Amniotic epithelial cell (primary cell): ENCODE data around the gene LONRF2.
"Not testable (repeated sequence)": the region's sequence is repeated elsewhere in the genome, so short reads cannot be mapped to it uniquely, and the experiment has no call there.

ENCODE experiments used
- DNase-seq: peaks from one replicate; pipeline ENCODE4 v3.0.0-alpha.2; 2010; ENCODE audit warnings: low read depth

The LONRF2 gene

GRCh38 chr2:100253786-100254185 is 68.5 kb downstream of the LONRF2 start:
- DNase-seq: no peak

- DNase-seq: no peak
Observed at GRCh38 chr2:100252811-100253698, 69.2 kb downstream of the LONRF2 start.

GRCh38 chr2:100250645-100251044 is 71.7 kb downstream of the LONRF2 start:
- no peak for DNase-seq

GRCh38 chr2:100248971-100249370 is 73.3 kb downstream of the LONRF2 start:
- no peak for DNase-seq

- DNase-seq: not testable (repeated sequence)
Observed at GRCh38 chr2:100248556-100248955, 73.7 kb downstream of the LONRF2 start.

GRCh38 chr2:100248044-100248330 is 74.3 kb downstream of the LONRF2 start:
- DNase-seq: no peak

- DNase-seq: no peak
Observed at GRCh38 chr2:100247256-100248043, 74.9 kb downstream of the LONRF2 start.

- no peak for DNase-seq
Observed at GRCh38 chr2:100246163-100247145, 75.8 kb downstream of the LONRF2 start.

- DNase-seq: no peak
Observed at GRCh38 chr2:100245681-100246080, 76.6 kb downstream of the LONRF2 start.

- no peak for DNase-seq
Observed at GRCh38 chr2:100244881-100245605, 77.3 kb downstream of the LONRF2 start.

- no peak for DNase-seq
Observed at GRCh38 chr2:100243631-100244030, 78.7 kb downstream of the LONRF2 start.

- peak; percentile 48 for DNase-seq
Observed at GRCh38 chr2:100242891-100243619, 79.2 kb downstream of the LONRF2 start.

GRCh38 chr2:100242476-100242875 is 79.8 kb downstream of the LONRF2 start:
- no peak for DNase-seq

- no peak for DNase-seq
Observed at GRCh38 chr2:100241236-100241635, 81.1 kb downstream of the LONRF2 start.

GRCh38 chr2:100240386-100240785 is 81.9 kb downstream of the LONRF2 start:
- DNase-seq: peak; percentile 57

- no peak for DNase-seq
Observed at GRCh38 chr2:100239486-100240210, 82.7 kb downstream of the LONRF2 start.

GRCh38 chr2:100238471-100238870 is 83.8 kb downstream of the LONRF2 start:
- DNase-seq: no peak

GRCh38 chr2:100237770-100238169 is 84.5 kb downstream of the LONRF2 start:
- DNase-seq: no peak

GRCh38 chr2:100237163-100237562 is 85.1 kb downstream of the LONRF2 start:
- no peak for DNase-seq

- no peak for DNase-seq
Observed at GRCh38 chr2:100236166-100236565, 86.1 kb downstream of the LONRF2 start.
